ENCODE results near the gene SP7.

- no peak for TF ChIP-seq CTCF (conservative IDR thresholded peaks at IDR 0.05 in 1 of 2, IDR thresholded peaks at IDR 0.05 in 1 of 2; ENCODE audit: extremely low read depth in 1 of 2, insufficient read depth in 1 of 2, low read depth in 1 of 2, low read length in 2 of 2)
- TF ChIP-seq EZH2 (IDR thresholded peaks at IDR 0.05; ENCODE audit: borderline replicate concordance, low read length): no peak
Observed at GRCh38 chr12:53299101-53299453, 37.1 kb downstream of the SP7 start.

Measured in mammary epithelial cell (primary cell).